Fibroblast of the aortic adventitia (primary cell): ENCODE data around the gene OR5AN1. TPM values are rescaled to one million over a fixed set of nuclear protein-coding genes. Genes with fewer than 3 reads are reported as not detected.

Experiments used
- DNase-seq: peaks from one replicate; pipeline ENCODE4 v3.0.0-alpha.2; 2010; ENCODE audit warnings: low read depth
- H3K4me3 ChIP-seq: 2 replicates; pipeline ENCODE4 v1.5.1; 2011; ENCODE audit warnings: low read depth, mild to moderate bottlenecking, control low read depth, low read length, moderate library complexity
- total RNA-seq: library from RNA; depleted of rRNA; stranded (reverse); fragments of >200 nt; gene quantifications from 2 replicates; pipeline ENCODE4 v1.2.3, GENCODE V29; 2012; ENCODE audit warnings: low replicate concordance
- TF ChIP-seq, protein P1 (sequence below): IDR thresholded peaks from 2 replicates; pipeline ENCODE4 v1.5.1; 2011; ENCODE audit warnings: mild to moderate bottlenecking, low read length, control low read depth, inconsistent platforms; ENCODE audit not compliant: insufficient read depth

Gene OR5AN1
- total RNA-seq, 1 donor: not detected

DNA sequence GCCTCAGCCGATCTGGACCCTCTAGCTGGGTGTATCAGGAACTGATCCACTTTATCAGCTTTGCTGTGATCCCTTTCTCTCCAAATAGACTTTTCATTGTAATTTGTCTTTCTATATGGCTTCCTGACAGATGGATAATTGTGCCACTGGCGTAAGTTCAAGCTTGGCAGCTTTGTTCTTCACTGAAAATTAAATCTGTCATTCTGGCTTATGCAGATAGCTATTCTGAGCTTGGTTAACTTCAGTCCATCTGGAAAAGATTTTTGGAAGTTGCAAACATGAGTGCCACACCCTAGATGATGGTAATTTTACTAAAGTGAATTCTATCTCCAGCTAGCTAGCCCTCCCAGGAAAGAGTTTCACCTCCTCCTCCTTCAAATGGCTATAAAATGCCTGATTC lies 59.5 kb downstream of the OR5AN1 start:
- DNase-seq: no peak
- TF ChIP-seq, protein P1, sequence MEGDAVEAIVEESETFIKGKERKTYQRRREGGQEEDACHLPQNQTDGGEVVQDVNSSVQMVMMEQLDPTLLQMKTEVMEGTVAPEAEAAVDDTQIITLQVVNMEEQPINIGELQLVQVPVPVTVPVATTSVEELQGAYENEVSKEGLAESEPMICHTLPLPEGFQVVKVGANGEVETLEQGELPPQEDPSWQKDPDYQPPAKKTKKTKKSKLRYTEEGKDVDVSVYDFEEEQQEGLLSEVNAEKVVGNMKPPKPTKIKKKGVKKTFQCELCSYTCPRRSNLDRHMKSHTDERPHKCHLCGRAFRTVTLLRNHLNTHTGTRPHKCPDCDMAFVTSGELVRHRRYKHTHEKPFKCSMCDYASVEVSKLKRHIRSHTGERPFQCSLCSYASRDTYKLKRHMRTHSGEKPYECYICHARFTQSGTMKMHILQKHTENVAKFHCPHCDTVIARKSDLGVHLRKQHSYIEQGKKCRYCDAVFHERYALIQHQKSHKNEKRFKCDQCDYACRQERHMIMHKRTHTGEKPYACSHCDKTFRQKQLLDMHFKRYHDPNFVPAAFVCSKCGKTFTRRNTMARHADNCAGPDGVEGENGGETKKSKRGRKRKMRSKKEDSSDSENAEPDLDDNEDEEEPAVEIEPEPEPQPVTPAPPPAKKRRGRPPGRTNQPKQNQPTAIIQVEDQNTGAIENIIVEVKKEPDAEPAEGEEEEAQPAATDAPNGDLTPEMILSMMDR: no peak
- H3K4me3 ChIP-seq: no peak overlapping the region

Other genes starting within 250 kb of the OR5AN1 start
- 42.9 and 103 TPM in 2 replicates for gene FAM111A, start 216.0 kb upstream of the OR5AN1 start, total RNA-seq
- 0.18 and 0.57 TPM in 2 replicates for gene DTX4, start 186.8 kb upstream of the OR5AN1 start, total RNA-seq
- not detected in 2 replicates for gene MPEG1, start 146.0 kb upstream of the OR5AN1 start, total RNA-seq
- under 0.01 TPM in 1 of 2 replicates, not detected in the other for gene OR5A2, start 67.5 kb downstream of the OR5AN1 start, total RNA-seq
- gene OR5A1, start 77.6 kb downstream of the OR5AN1 start, total RNA-seq: not detected in 2 replicates
- not detected in 2 replicates for gene OR4D6, start 98.1 kb downstream of the OR5AN1 start, total RNA-seq
- not detected in 2 replicates for gene OR4D10, start 114.4 kb downstream of the OR5AN1 start, total RNA-seq
- gene OR4D11, start 144.7 kb downstream of the OR5AN1 start, total RNA-seq: not detected in 2 replicates
- not detected in 2 replicates for gene OR4D9, start 152.6 kb downstream of the OR5AN1 start, total RNA-seq